ENCODE results near the gene TMEM207.

Gene TMEM207

DNA sequence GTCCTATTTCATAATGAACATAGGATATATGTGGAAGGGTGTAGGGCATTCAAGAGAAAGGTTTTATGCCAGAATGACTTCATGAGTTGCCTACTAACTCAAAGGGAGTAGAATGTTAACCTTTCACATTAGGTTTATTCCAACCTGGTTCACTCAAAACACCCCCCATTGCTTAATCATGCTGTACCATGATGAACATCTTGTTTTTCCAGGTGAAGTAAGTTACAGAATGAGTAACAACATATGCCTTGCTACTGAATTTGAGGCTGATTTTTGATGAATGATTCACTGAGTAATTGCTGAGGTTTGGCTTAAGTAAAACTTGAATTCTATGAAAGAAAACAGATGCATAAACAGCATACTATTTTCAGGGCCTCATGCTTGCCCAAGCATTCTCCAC is 67.6 kb downstream of the TMEM207 start:
- no peak for DNase-seq

DNA sequence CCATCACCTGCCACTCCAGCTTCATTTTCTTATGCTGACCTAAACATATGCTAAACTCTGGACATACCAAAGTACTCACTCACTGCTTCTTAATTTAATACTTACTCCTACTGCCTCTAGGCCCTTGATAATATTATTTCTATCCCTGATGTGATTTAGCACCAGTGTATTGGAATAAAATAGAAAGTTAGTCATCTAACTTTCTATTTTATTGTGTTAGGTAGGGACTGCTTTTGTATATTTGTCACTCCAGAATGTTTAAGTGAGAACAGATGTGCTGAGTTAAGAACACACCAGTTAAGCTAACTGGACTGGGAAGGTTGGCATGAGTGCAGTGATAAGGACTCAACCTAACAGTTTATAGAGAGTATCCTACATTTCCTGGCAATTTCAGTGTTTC is 68.3 kb downstream of the TMEM207 start:
- DNase-seq, result no peak

DNA sequence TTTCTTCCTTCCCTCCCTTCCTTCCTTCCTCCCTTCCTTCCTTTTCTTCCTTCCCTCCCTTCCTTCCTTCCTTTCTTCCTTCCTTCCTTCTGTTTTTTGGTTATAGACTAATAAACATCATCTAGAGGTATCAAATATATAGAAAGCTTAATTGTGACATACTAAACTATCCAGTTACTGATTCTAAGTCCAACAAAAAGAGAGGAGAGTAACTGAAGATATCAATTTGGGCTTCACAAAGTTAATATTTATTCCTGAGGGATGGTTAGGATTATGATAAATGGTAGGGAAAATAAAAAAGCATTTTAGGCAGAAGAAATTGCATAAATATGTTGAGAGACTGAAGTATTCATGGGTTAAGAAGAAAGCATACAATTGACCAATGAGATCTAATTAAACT is 69.5 kb downstream of the TMEM207 start:
- no peak for DNase-seq
